ENCODE measurements around the gene CXCL12. TPM values are rescaled to one million over a fixed set of nuclear protein-coding genes. Genes with fewer than 3 reads are reported as not detected.

The CXCL12 gene
- total RNA-seq, 1 donor from 2014 or later: 23.7 TPM

DNA sequence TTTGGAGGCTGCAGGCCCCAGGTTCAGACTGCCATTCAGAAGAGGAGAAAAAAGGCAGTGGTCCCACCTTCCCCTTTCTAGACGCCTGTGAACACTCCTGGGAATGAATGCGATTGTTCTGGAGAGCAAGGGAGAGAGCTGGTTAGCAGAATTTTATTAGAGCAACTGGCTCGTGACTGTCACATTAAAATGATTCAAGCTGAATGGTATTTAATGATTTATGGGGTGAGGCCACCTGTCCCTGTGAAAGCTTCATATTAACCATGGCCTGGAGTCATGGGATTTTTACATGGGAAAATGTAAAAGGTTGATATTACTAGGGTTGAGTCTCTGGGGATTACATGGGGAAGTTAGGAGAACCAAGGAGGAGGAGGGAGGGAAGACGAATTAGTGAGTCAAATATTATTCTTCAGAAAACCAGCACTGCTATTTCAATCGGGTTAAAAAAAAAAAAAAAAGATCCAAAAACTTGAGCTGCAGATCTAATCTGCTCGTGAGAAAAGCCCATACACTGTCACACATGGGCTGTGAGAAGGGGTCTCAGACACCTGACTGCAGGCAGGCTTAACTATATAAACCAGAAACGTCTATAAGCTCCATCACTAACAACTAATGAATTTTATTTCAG lies 8.3 kb downstream of the CXCL12 start:
- Histone ChIP-seq H3K79me2 (ENCODE audit: insufficient read depth, low read length) (peaks cover 7% of the 10 kb centered on the region), H3K27ac (ENCODE audit: low read depth, low read length) (no peak overlapping the region), H3K9me3 (ENCODE audit: insufficient read depth, low read depth, low read length) (no peaks in the 10 kb centered on the region), H3K36me3 (ENCODE audit: insufficient read depth, low read length) (peaks cover 6% of the 10 kb centered on the region), H4K20me1 (ENCODE audit: insufficient read depth, low read length) (peaks cover 42% of the 10 kb centered on the region), H3K4me3 (ENCODE audit: insufficient read depth, low read depth, low read length) (no peak overlapping the region), H3K27me3 (ENCODE audit: insufficient read depth, low read length) (no peaks in the 10 kb centered on the region), H3K4me1 (ENCODE audit: insufficient read depth, low read length) (no peaks in the 10 kb centered on the region), H2AFZ (ENCODE audit: low read depth, low read length) (no peak overlapping the region), H3K4me2 (ENCODE audit: low read length) (no peak overlapping the region), H3K9ac (ENCODE audit: low read length) (no peak overlapping the region)
- TF ChIP-seq EZH2 (IDR thresholded peaks at IDR 0.05; ENCODE audit: insufficient read depth, low read length): no peak
- TF ChIP-seq, protein P1, sequence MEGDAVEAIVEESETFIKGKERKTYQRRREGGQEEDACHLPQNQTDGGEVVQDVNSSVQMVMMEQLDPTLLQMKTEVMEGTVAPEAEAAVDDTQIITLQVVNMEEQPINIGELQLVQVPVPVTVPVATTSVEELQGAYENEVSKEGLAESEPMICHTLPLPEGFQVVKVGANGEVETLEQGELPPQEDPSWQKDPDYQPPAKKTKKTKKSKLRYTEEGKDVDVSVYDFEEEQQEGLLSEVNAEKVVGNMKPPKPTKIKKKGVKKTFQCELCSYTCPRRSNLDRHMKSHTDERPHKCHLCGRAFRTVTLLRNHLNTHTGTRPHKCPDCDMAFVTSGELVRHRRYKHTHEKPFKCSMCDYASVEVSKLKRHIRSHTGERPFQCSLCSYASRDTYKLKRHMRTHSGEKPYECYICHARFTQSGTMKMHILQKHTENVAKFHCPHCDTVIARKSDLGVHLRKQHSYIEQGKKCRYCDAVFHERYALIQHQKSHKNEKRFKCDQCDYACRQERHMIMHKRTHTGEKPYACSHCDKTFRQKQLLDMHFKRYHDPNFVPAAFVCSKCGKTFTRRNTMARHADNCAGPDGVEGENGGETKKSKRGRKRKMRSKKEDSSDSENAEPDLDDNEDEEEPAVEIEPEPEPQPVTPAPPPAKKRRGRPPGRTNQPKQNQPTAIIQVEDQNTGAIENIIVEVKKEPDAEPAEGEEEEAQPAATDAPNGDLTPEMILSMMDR (IDR thresholded peaks at IDR 0.05; ENCODE audit: insufficient read depth, low read depth, low read length): no peak
- Mint-ChIP-seq H3K27ac (ENCODE audit: unreplicated experiment) (no peak overlapping the region), H3K36me3 (ENCODE audit: low read depth, unreplicated experiment) (peaks cover 16% of the 10 kb centered on the region), H3K4me3 (ENCODE audit: unreplicated experiment) (no peak overlapping the region), H3K27me3 (ENCODE audit: low read depth, unreplicated experiment) (peaks cover 54% of the 10 kb centered on the region), H3K9me3 (ENCODE audit: unreplicated experiment) (peaks cover 2% of the 10 kb centered on the region), H3K4me1 (ENCODE audit: low read depth, unreplicated experiment) (no peaks in the 10 kb centered on the region)
- DNase-seq (ENCODE audit: low read depth) (no peak), FAIRE-seq (no peak)

DNA sequence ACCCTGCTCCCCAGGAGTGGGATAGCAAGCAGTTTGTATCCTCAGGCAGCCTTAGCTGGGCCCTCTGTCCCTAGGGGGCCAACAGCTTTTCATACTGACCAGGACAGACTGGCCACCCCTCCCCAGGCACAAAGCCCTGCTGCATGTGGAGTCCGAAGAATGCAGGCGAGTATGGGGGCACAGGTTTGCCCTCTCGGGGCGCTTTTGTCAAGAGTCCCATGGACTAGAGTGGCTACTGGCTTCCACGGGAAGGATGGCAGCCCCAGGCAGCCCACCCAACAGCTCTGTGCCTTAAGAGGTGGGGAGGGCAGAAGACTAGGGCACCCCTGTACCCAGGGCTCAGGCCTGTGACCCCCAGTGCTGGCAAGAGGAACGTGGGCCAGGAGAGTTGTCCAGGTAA lies 10.7 kb downstream of the CXCL12 start:
- Mint-ChIP-seq H3K36me3 (ENCODE audit: low read depth, unreplicated experiment) (peaks cover 17% of the 10 kb centered on the region), H3K9me3 (ENCODE audit: unreplicated experiment) (peaks cover 4% of the 10 kb centered on the region), H3K27me3 (ENCODE audit: low read depth, unreplicated experiment) (peaks cover 51% of the 10 kb centered on the region), H3K4me3 (ENCODE audit: unreplicated experiment) (no peak overlapping the region), H3K4me1 (ENCODE audit: low read depth, unreplicated experiment) (no peaks in the 10 kb centered on the region), H3K27ac (ENCODE audit: unreplicated experiment) (no peak overlapping the region)
- FAIRE-seq (no peak), DNase-seq (ENCODE audit: low read depth) (no peak)
- no peaks in the 10 kb centered on the region for H3K9me3 ChIP-seq (ENCODE audit: insufficient read depth, low read depth, low read length)
- H3K4me3 ChIP-seq (ENCODE audit: insufficient read depth, low read depth, low read length): no peak overlapping the region
- no peaks in the 10 kb centered on the region for H3K79me2 ChIP-seq (ENCODE audit: insufficient read depth, low read length)
- H3K27me3 ChIP-seq (ENCODE audit: insufficient read depth, low read length): no peaks in the 10 kb centered on the region
- H4K20me1 ChIP-seq (ENCODE audit: insufficient read depth, low read length): peaks cover 21% of the 10 kb centered on the region
- no peak overlapping the region for H3K4me2 ChIP-seq (ENCODE audit: low read length)
- no peak overlapping the region for H2AFZ ChIP-seq (ENCODE audit: low read depth, low read length)
- H3K36me3 ChIP-seq (ENCODE audit: insufficient read depth, low read length): peaks cover 4% of the 10 kb centered on the region
- no peak overlapping the region for H3K27ac ChIP-seq (ENCODE audit: low read depth, low read length)
- TF ChIP-seq, protein P1 (IDR thresholded peaks at IDR 0.05; ENCODE audit: insufficient read depth, low read depth, low read length): no peak
- H3K9ac ChIP-seq (ENCODE audit: low read length): no peak overlapping the region
- no peaks in the 10 kb centered on the region for H3K4me1 ChIP-seq (ENCODE audit: insufficient read depth, low read length)

DNA sequence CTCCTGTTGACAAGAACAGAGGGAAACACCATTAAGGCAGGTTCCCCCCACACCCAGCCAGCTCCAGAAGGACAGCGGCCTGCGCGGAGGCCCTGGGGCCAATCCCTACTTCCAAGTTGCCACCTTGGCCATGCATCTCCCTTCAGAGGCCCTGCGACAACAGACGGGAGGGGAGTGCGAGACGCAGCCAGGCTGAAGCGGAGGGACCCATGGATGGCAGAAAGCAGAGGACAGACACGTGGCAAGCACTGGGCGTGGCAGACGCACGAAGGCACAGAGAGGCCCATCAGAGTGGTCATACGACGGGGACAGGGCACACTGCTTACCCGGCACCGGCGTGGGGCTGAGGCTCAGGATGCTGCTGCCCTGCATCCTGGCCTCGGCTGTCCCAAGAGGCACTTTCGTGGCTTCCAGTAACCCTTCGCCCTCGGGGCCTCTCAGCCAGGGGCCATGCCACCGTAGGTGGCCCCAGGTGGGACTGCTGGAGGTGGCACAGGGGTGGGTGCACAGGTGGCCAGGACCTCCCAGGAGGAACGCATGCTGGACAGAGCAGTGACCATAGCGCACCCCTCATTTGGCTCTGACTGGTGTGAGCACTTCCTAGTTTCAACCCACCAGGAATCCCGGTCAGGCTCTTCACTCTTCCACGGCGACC lies 11.4 kb downstream of the CXCL12 start:
- no peak overlapping the region for H2AFZ ChIP-seq (ENCODE audit: low read depth, low read length)
- H3K9ac ChIP-seq (ENCODE audit: low read length): no peak overlapping the region
- no peaks in the 10 kb centered on the region for H3K27me3 ChIP-seq (ENCODE audit: insufficient read depth, low read length)
- H3K9me3 Mint-ChIP-seq (ENCODE audit: unreplicated experiment): peaks cover 8% of the 10 kb centered on the region
- H3K27ac Mint-ChIP-seq (ENCODE audit: unreplicated experiment): no peak overlapping the region
- H3K4me1 ChIP-seq (ENCODE audit: insufficient read depth, low read length): no peaks in the 10 kb centered on the region
- H3K4me3 ChIP-seq (ENCODE audit: insufficient read depth, low read depth, low read length): no peak overlapping the region
- no peaks in the 10 kb centered on the region for H3K4me1 Mint-ChIP-seq (ENCODE audit: low read depth, unreplicated experiment)
- H3K36me3 Mint-ChIP-seq (ENCODE audit: low read depth, unreplicated experiment): peaks cover 19% of the 10 kb centered on the region
- H3K27me3 Mint-ChIP-seq (ENCODE audit: low read depth, unreplicated experiment): peaks cover 46% of the 10 kb centered on the region
- no peak overlapping the region for H3K4me3 Mint-ChIP-seq (ENCODE audit: unreplicated experiment)
- H3K9me3 ChIP-seq (ENCODE audit: insufficient read depth, low read depth, low read length): no peaks in the 10 kb centered on the region
- TF ChIP-seq EZH2 (IDR thresholded peaks at IDR 0.05; ENCODE audit: insufficient read depth, low read length): no peak
- TF ChIP-seq, protein P1 (IDR thresholded peaks at IDR 0.05; ENCODE audit: insufficient read depth, low read depth, low read length): no peak
- H3K36me3 ChIP-seq (ENCODE audit: insufficient read depth, low read length): peaks cover 4% of the 10 kb centered on the region
- no peak overlapping the region for H3K4me2 ChIP-seq (ENCODE audit: low read length)
- H3K27ac ChIP-seq (ENCODE audit: low read depth, low read length): no peak overlapping the region
- no peak for FAIRE-seq
- no peak for DNase-seq (ENCODE audit: low read depth)
- H3K79me2 ChIP-seq (ENCODE audit: insufficient read depth, low read length): no peaks in the 10 kb centered on the region
- H4K20me1 ChIP-seq (ENCODE audit: insufficient read depth, low read length): peaks cover 14% of the 10 kb centered on the region
